Heart right ventricle (tissue), 16 donors: ENCODE data around the gene SSNA1. TPM values are rescaled to one million over a fixed set of nuclear protein-coding genes. Genes with fewer than 3 reads are reported as not detected.

Experiments used
- ATAC-seq, 8 donors: fragments of 200-7000 bp; cut with Tn5 transposase; one replicate each; pipeline ENCODE4 v1.9.1; 2020; ENCODE audit warnings: mild to moderate bottlenecking in 8 of 8, moderate library complexity in 8 of 8, moderate number of reproducible peaks in 1 of 8
- DNase-seq, 2 donors: peaks; one replicate each; pipeline ENCODE4 v3.0.0-alpha.2; 2020
- H3K27ac ChIP-seq, 10 donors: fragments of 200-600 bp; sonication (generic) in 2 of 10; one replicate each; pipeline versions ENCODE4 v1.5.0 to v1.8.0; 2020 to 2022; ENCODE audit warnings: mild to moderate bottlenecking in 3 of 10
- H3K27me3 ChIP-seq, 7 donors: fragments of 200-600 bp; one replicate each; pipeline ENCODE4 v1.8.0; 2021 to 2022; ENCODE audit warnings: mild to moderate bottlenecking in 2 of 7
- H3K36me3 ChIP-seq, 9 donors: fragments of 200-600 bp; sonication (generic) in 1 of 9; one replicate each; pipeline versions ENCODE4 v1.5.0 to v1.8.0; 2020 to 2022; ENCODE audit warnings: mild to moderate bottlenecking in 2 of 9
- H3K4me1 ChIP-seq, 9 donors: fragments of 200-600 bp; sonication (generic) in 1 of 9; one replicate each; pipeline versions ENCODE4 v1.5.0 to v1.8.0; 2020 to 2022; ENCODE audit warnings: mild to moderate bottlenecking in 4 of 9
- H3K4me3 ChIP-seq, 10 donors: fragments of 200-600 bp; sonication (generic) in 2 of 10; one replicate each; pipeline versions ENCODE4 v1.5.0 to v1.8.0; 2020 to 2022; ENCODE audit warnings: mild to moderate bottlenecking in 7 of 10, moderate library complexity in 2 of 10
- H3K9me3 ChIP-seq, 11 donors: fragments of 200-600 bp in 10 of 11; sonication (generic) in 2 of 11; one replicate each; pipeline versions ENCODE4 v1.5.0 to v1.8.0; 2013 to 2022; ENCODE audit warnings: mild to moderate bottlenecking in 2 of 11, control low read depth in 1 of 11, moderate library complexity in 1 of 11
- CTCF ChIP-seq, 9 donors: fragments of 200-600 bp; sonication (generic) in 2 of 9; IDR thresholded peaks; one replicate each; pipeline versions ENCODE4 v1.5.0 to v1.8.0; 2021 to 2022; ENCODE audit warnings: antibody characterized with exemption in 9 of 9, mild to moderate bottlenecking in 5 of 9, moderate library complexity in 1 of 9
- WGBS, 2 donors: extraction: QIAGEN DNeasy Blood & Tissue Kit; methylation state at CpG; one replicate each; pipeline ENCODE4 v1.1.7; 2013; ENCODE audit warnings: inconsistent platforms in 1 of 2; 5-methylcytosine and 5-hydroxymethylcytosine counted together
- intact Hi-C, 10 donors: fragments of 100-400 bp; cut with DNase I; formaldehyde crosslinking; loops; one replicate each; pipeline versions ENCODE4 v1.11.1 to v1.14.2; 2022
- polyA plus RNA-seq, 2 donors: library from polyadenylated mRNA; stranded (reverse); fragments of 200-250 nt; gene quantifications; one replicate each; pipeline ENCODE4 v1.2.3, GENCODE V29; 2013
- total RNA-seq, 10 donors: library from RNA; stranded (reverse); fragmentation: NEBNext Ultra II Directional in 3 of 10; extraction: Animal tissue kit (Norgen Biotek cat#: 25700) in 3 of 10; gene quantifications; one replicate each; pipeline versions ENCODE4 v1.2.1 to v1.2.4, GENCODE V29; 2021 to 2023
- donor health status: Arrhythmogenic right ventricular cardiomyopathy.
- donor health status: ischemic (EF 13 %, LVEDD 7.1; RV severe dilation, severe dysfunction).
- donor health status: healthy with polysubstance abuse.
- donor health status: DM: no; HTN: yes; CAD: no.
- donor health status: DM: no; HTN: no; CAD: no.
- donor health status: ischemic (EF 25% LVEDD 6.9; RV normal size, moderate dysfunction).
- donor health status: ischemic (EF 25% LVEDD 5.7; RV mildly dilated, moderate dysfunction).
- donor health status: healthy.
- donor health status: DM: yes; HTN: yes; CAD: no.
- donor health status: Ischemic cardiomyopathy.
- donor health status: ischemic (EF 35%, LVEDD 5.7; RV mildly dilated, moderate dysfunction).
- donor health status: nonischemic (EF 11% LVEDD 7.7; RV severe dilation, severe dysfunction).
- donor health status: DM: yes; HTN: yes; CAD: no.
- donor health status: PGD.
- donor health status: ischemic (EF 29% LVEDD 5.4; RV normal size, mild dysfunction).
- donor health status: nonischemic (EF 23%, LVEDD 6.1; RV moderate dilation, normal function).

SSNA1 gene
- total and polyA plus RNA-seq, 12 donors = 47.3 to 168 (median 57.6) TPM

GRCh38 chr9:137232510-137232909 is 44.0 kb downstream of the SSNA1 start:
- no peak for TF ChIP-seq CTCF (IDR thresholded peaks at IDR 0.05)
- intact Hi-C loops = loop anchor here in 1 of 10 donors (10.0 kb wide), 1 partner anchor 448 kb away; no protein-coding TSS in a partner anchor
- DNase-seq = no peak
- 69 to 83% methylated on average over 24 of the region's 24 CpGs for WGBS, 2 donors
- H3K27me3 ChIP-seq = peaks cover 16 to 69% (median 64%) of the 10 kb centered on the region in 7 donors
- no peak for ATAC-seq
- no peak overlapping the region for H3K27ac ChIP-seq
- H3K4me3 ChIP-seq = no peak overlapping the region
- no peaks in the 10 kb centered on the region for H3K36me3 ChIP-seq
- peaks cover 11 to 21% (median 16%) of the 10 kb centered on the region in 9 donors for H3K4me1 ChIP-seq
- H3K9me3 ChIP-seq = no peaks in the 10 kb centered on the region

- DNase-seq (no peak), ATAC-seq (no peak)
- H3K27ac ChIP-seq = no peak overlapping the region
- no peak for TF ChIP-seq CTCF (IDR thresholded peaks at IDR 0.05)
- H3K4me3 ChIP-seq = no peak overlapping the region
- peaks cover 11 to 28% (median 18%) of the 10 kb centered on the region in 9 donors for H3K4me1 ChIP-seq
- no peaks in the 10 kb centered on the region for H3K9me3 ChIP-seq
- WGBS, 2 donors = 77% methylated on average over 40 of the region's 40 CpGs
- H3K36me3 ChIP-seq = no peaks in the 10 kb centered on the region
- H3K27me3 ChIP-seq = peaks cover 16 to 65% (median 60%) of the 10 kb centered on the region in 7 donors
- intact Hi-C loops = loop anchor here in 1 of 10 donors (10.0 kb wide), 1 partner anchor 449 kb away; no protein-coding TSS in a partner anchor
These were observed 44.9 kb downstream of the SSNA1 start for GRCh38 chr9:137233143-137233980.

- H3K27me3 ChIP-seq = peaks cover 16 to 57% (median 52%) of the 10 kb centered on the region in 7 donors
- 58 to 71% methylated on average over 33 to 40 of the region's 40 CpGs for WGBS, 2 donors
These were observed 45.7 kb downstream of the SSNA1 start for GRCh38 chr9:137234055-137234697.

More at GRCh38 chr9:137234055-137234697, 45.7 kb downstream of the SSNA1 start:
- no peak overlapping the region for H3K27ac ChIP-seq
- TF ChIP-seq CTCF (IDR thresholded peaks at IDR 0.05) = no peak
- H3K36me3 ChIP-seq = no peaks in the 10 kb centered on the region
- intact Hi-C loops = loop anchor here in 1 of 10 donors (10.0 kb wide), 1 partner anchor 449 kb away; no protein-coding TSS in a partner anchor
- DNase-seq = no peak
- no peak overlapping the region for H3K4me3 ChIP-seq
- ATAC-seq = no peak
- H3K9me3 ChIP-seq = no peaks in the 10 kb centered on the region
- H3K4me1 ChIP-seq = peaks cover 11 to 36% (median 23%) of the 10 kb centered on the region in 9 donors
